Parathyroid adenoma (tissue), 2 donors: ENCODE data around the gene KCNH1.

Experiments used
- H2AFZ ChIP-seq: fragments of 300-600 bp; sonication (generic); one replicate; pipeline ENCODE4 v1.7.0; 2017; ENCODE audit warnings: antibody characterized with exemption, mild to moderate bottlenecking
- H3K27ac ChIP-seq: fragments of 300-600 bp; sonication (generic); one replicate; pipeline ENCODE4 v1.7.0; 2017
- H3K27me3 ChIP-seq: fragments of 300-600 bp; sonication (generic); one replicate; pipeline ENCODE4 v1.7.0; 2017; ENCODE audit warnings: low read length; ENCODE audit not compliant: control insufficient read depth, insufficient read depth
- H3K36me3 ChIP-seq: fragments of 300-600 bp; sonication (generic); one replicate; pipeline ENCODE4 v1.7.0; 2017; ENCODE audit warnings: low read length; ENCODE audit not compliant: control insufficient read depth, insufficient read depth
- H3K4me1 ChIP-seq: fragments of 300-600 bp; sonication (generic); one replicate; pipeline ENCODE4 v1.7.0; 2017; ENCODE audit warnings: control low read depth
- H3K4me2 ChIP-seq: fragments of 300-600 bp; sonication (generic); one replicate; pipeline ENCODE4 v1.7.0; 2017; ENCODE audit warnings: low read length
- H3K4me3 ChIP-seq: fragments of 300-600 bp; sonication (generic); one replicate; pipeline ENCODE4 v1.7.0; 2017; ENCODE audit warnings: low read depth, low read length
- H3K79me2 ChIP-seq: fragments of 300-600 bp; sonication (generic); one replicate; pipeline ENCODE4 v1.7.0; 2017; ENCODE audit warnings: control low read depth
- H3K9ac ChIP-seq: fragments of 300-600 bp; sonication (generic); one replicate; pipeline ENCODE4 v1.7.0; 2017; ENCODE audit warnings: mild to moderate bottlenecking
- H3K9me3 ChIP-seq: fragments of 300-600 bp; sonication (generic); one replicate; pipeline ENCODE4 v1.7.0; 2017; ENCODE audit warnings: low read length; ENCODE audit not compliant: control insufficient read depth
- CTCF ChIP-seq: fragments of 300-600 bp; sonication (generic); IDR thresholded peaks from one replicate; pipeline ENCODE4 v1.7.0; 2017; ENCODE audit warnings: antibody characterized with exemption, mild to moderate bottlenecking
- donor health status: primary hyperparathyroidism.

KCNH1 gene

GRCh38 chr1:210741564-210741963 lies 392.4 kb downstream of the KCNH1 start:
- Histone ChIP-seq H3K4me1 (no peaks in the 10 kb centered on the region), H3K4me2 (no peak overlapping the region), H3K79me2 (no peaks in the 10 kb centered on the region), H2AFZ (no peak overlapping the region), H3K27me3 (no peaks in the 10 kb centered on the region), H3K9me3 (no peaks in the 10 kb centered on the region), H3K27ac (no peak overlapping the region), H3K36me3 (no peaks in the 10 kb centered on the region), H3K9ac (no peak overlapping the region), H3K4me3 (no peak overlapping the region)
- no peak for TF ChIP-seq CTCF

GRCh38 chr1:210739627-210740026 lies 394.3 kb downstream of the KCNH1 start:
- Histone ChIP-seq H3K9me3 (no peaks in the 10 kb centered on the region), H3K36me3 (no peaks in the 10 kb centered on the region), H3K27me3 (no peaks in the 10 kb centered on the region), H2AFZ (no peak overlapping the region), H3K79me2 (no peaks in the 10 kb centered on the region), H3K4me1 (no peaks in the 10 kb centered on the region), H3K27ac (no peak overlapping the region), H3K4me3 (no peak overlapping the region), H3K4me2 (no peak overlapping the region), H3K9ac (no peak overlapping the region)
- no peak for TF ChIP-seq CTCF

GRCh38 chr1:210738256-210738655 lies 395.7 kb downstream of the KCNH1 start:
- H3K36me3 ChIP-seq: no peaks in the 10 kb centered on the region
- H3K27me3 ChIP-seq: no peaks in the 10 kb centered on the region
- no peak overlapping the region for H3K27ac ChIP-seq
- no peak overlapping the region for H2AFZ ChIP-seq
- no peaks in the 10 kb centered on the region for H3K4me1 ChIP-seq
- no peaks in the 10 kb centered on the region for H3K79me2 ChIP-seq
- no peak overlapping the region for H3K4me3 ChIP-seq
- H3K9ac ChIP-seq: no peak overlapping the region
- H3K9me3 ChIP-seq: no peaks in the 10 kb centered on the region
- no peak overlapping the region for H3K4me2 ChIP-seq
- no peak for TF ChIP-seq CTCF

- Histone ChIP-seq H3K4me3 (no peak overlapping the region), H3K27ac (no peak overlapping the region), H3K9ac (no peak overlapping the region), H3K4me1 (no peaks in the 10 kb centered on the region), H3K79me2 (no peaks in the 10 kb centered on the region), H3K27me3 (no peaks in the 10 kb centered on the region), H3K4me2 (no peak overlapping the region), H2AFZ (no peak overlapping the region), H3K9me3 (no peaks in the 10 kb centered on the region), H3K36me3 (no peaks in the 10 kb centered on the region)
- no peak for TF ChIP-seq CTCF
Measured at GRCh38 chr1:210736713-210737112, 397.2 kb downstream of the KCNH1 start.

GRCh38 chr1:210731597-210731996 lies 402.4 kb downstream of the KCNH1 start:
- Histone ChIP-seq H2AFZ (no peak overlapping the region), H3K9me3 (no peaks in the 10 kb centered on the region), H3K4me2 (no peak overlapping the region), H3K27ac (no peak overlapping the region), H3K9ac (no peak overlapping the region), H3K36me3 (no peaks in the 10 kb centered on the region), H3K79me2 (no peaks in the 10 kb centered on the region), H3K4me3 (no peak overlapping the region), H3K4me1 (no peaks in the 10 kb centered on the region), H3K27me3 (no peaks in the 10 kb centered on the region)
- TF ChIP-seq CTCF: no peak
